Adrenal gland (tissue), 5 donors: ENCODE results near the gene PRDM16.

Experiments
- POLR2A ChIP-seq, 2 donors: fragments of 450-650 bp; IDR thresholded peaks; one replicate each; pipeline ENCODE4 v1.6.1; 2017; ENCODE audit warnings: antibody characterized with exemption in 2 of 2, mild to moderate bottlenecking in 2 of 2, moderate library complexity in 1 of 2
- TF ChIP-seq, protein P1 (sequence below), 6 experiments: fragments of 450-650 bp in 4 of 6; fragments of 200-600 bp in 2 of 6; sonication (generic) in 1 of 6; IDR thresholded peaks; 1 replicate in 5 of 6; 2 replicates in 1 of 6; pipeline versions ENCODE4 v1.5.1 to v1.8.0; 2016 to 2021; ENCODE audit warnings: antibody characterized with exemption in 6 of 6, mild to moderate bottlenecking in 2 of 6, moderate library complexity in 1 of 6
- donor health status: DM: no; HTN: no; CAD: no.

GRCh38 chr1:3475839-3476573 lies 407.0 kb downstream of the PRDM16 start:
- no peak for TF ChIP-seq POLR2A (IDR thresholded peaks at IDR 0.05)
- TF ChIP-seq, protein P1, sequence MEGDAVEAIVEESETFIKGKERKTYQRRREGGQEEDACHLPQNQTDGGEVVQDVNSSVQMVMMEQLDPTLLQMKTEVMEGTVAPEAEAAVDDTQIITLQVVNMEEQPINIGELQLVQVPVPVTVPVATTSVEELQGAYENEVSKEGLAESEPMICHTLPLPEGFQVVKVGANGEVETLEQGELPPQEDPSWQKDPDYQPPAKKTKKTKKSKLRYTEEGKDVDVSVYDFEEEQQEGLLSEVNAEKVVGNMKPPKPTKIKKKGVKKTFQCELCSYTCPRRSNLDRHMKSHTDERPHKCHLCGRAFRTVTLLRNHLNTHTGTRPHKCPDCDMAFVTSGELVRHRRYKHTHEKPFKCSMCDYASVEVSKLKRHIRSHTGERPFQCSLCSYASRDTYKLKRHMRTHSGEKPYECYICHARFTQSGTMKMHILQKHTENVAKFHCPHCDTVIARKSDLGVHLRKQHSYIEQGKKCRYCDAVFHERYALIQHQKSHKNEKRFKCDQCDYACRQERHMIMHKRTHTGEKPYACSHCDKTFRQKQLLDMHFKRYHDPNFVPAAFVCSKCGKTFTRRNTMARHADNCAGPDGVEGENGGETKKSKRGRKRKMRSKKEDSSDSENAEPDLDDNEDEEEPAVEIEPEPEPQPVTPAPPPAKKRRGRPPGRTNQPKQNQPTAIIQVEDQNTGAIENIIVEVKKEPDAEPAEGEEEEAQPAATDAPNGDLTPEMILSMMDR (IDR thresholded peaks at IDR 0.05), result no peak
